Measurements from ENCODE around the gene CITED4.
A peak's percentile ranks its signal among the peaks of the same experiment; 100 is the strongest.

CITED4 gene

DNA sequence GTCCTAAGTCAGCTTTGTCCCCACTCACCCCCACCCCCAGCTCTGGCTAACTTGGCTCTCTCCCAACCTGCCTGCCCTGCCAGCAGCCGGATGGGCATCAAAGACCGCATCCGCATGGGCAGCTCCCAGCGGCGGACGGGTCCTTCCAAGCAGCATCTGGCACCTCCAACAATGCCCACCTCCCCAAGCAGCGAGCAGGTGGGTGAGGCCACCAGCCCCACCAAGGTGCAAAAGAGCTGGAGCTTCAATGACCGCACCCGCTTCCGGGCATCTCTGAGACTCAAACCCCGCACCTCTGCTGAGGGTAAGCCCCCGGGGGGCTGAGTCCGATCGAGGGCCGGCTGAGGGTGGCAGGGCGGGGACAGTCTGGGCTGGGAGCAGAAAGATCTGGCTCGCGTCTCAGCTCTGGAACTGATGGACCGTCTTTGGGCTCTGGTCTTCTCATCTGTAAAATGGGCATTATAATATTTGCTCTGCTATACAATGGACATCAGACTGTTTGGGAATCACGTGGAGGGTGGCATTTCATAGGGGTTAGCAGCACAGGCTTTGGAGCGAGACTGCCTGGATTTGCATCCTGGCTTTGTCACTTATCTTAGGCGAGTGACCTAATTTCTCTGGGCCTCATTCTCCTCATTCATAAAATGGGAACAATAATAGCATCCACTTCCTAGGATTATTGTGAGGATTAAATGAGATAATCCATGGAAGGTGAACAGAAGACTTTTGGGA lies 31.0 kb downstream of the CITED4 start:
- no peak for DNase-seq

GRCh38 chr1:40830419-40830943 lies 31.7 kb downstream of the CITED4 start:
- DNase-seq, result no peak

DNA sequence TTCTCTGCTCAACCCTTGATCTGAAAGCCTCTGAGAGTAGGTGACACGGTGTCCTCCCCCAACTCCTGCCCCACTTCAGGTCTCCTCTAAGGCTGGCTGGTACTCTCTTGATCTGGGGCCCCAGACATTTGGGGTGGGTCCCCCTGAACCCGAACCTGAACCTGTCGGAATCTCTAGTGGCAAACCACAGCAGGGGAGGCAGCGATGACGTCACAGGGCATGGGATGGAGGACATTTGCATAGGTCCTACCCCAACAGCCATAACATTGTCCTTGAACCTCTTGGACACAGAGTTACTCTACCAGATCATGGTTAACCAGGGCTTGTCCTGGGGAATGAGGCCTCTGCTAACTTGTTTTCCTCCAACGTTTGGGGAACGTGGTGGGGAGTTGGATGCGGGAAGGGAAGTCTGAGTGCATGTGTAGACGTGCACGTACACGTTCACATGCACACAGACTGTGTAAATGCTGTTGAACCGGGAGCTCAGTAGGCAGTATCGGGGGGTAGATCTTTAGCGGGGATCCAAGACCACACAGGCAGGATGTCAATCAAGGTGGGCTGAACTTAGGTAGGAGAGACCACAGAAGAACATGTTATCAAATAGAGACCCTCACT lies 32.4 kb downstream of the CITED4 start:
- no peak for DNase-seq

DNA sequence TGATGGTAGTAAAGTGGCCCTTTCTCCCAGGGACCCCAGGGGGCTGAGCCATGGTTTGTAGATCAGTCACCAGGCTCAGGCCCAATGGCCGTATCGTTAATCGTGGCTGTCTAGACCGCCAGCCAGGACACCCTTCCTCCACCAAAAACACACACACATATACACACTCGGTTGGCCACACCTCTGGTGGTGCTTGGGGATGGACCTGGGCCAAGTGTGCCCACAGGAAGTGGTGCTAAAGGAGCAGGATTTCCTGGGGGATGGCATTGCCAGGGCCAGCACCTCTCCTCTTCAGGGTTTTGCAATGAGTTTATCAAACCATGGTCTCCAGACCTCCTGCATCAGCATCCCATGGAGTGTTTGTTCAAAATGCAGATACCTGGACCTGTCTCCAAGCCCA lies 36.2 kb downstream of the CITED4 start:
- DNase-seq, result no peak

DNA sequence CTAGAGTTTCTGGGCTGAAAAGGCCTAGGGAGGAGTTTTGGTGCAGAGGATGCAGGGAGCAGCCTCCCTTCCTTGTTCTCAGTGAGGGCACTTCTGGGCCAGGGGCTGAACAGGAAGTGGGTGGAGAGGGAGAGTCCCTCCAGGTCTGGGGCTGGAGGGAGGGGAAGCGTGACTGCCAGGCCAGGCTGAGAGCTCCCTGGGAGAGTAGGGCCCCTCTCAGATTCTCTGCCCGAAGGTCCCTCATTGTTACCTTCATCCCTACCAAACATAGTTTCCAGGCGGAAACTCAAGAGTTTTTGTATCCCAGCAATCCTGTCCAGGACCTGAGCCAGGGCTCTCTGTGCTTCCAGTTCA lies 36.8 kb downstream of the CITED4 start:
- no peak for DNase-seq

DNA sequence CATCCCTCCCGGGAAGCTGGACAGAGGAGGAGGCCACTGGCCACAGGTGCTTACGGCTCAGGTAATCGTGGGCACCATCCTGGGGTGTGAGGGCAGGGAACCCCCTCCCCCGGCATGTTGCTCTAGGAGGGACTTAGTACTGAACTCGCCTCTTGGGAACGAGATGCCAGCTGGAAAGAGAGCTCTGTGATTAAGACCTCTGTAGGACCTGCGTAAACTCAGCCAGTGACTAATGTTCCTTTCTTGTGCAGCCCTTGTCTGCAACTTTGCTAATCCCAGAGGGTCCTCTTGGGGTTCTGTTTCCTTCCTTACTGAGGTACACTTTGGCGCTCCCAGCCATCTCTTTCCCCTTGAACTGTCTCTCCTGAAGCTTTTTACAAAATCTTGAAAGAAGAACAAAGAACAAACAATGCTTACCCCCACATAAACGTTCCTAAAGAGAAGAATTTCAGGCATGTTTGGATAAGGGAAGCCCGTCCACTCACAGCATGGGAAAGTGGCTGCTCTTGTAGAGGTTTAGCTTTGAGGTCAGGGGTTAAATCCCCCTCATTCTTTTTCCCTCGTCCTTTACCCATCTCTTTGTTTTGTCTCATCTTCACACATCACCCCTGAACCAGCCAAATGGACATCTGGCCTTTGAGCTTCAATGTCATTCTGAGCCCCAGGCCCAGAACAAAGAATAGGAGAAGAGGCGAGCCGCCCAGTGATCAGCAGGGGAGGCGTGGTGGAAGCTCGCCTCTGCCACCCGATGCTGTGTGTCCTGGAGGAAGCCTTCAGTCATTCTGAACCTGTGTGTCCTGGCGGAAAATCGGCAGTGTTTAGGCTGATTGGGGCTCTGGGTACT lies 37.4 kb downstream of the CITED4 start:
- no peak for DNase-seq

DNA sequence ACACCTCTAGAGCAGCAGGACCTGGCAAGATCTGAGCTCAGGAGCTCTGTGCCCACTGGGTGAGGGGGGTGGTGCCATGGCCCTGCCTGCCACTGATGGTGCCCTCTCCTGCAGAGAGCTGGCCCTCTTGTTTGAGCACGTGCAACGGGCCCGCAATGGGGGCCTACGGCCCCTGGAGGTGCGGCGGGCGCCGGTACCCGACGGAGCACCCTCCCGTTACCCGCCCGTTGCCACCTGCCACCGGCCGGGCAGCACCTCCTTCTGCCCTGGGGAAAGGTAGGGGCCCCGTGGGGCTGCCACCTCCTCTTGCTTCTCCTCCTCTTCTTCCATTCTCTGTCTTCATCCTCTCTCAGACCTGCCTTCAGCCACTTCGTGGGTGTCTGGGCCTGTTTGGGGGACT lies 38.2 kb downstream of the CITED4 start:
- DNase-seq, result no peak

DNA sequence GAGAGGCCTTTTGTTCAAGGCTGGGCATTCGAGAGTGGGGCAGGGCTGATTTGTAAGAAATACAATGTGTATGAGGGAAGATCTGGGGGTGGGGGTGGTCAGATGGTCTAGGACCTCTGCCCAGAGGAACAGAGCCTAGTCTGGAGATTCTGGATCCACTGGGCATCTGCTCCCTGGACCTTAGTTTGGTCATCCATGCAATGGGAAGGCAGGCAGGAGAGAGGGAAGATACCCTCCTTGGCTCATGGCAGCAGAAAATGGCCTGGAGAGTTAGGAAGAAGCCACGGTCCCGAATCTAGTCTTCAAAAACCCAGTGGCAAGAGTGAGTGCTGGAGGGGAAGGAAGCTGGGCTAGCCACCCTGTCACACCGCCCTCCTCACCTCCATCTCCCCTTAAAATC lies 38.8 kb downstream of the CITED4 start:
- no peak for DNase-seq

- DNase-seq, result no peak
These were observed 39.3 kb downstream of the CITED4 start for GRCh38 chr1:40822890-40823289.

DNA sequence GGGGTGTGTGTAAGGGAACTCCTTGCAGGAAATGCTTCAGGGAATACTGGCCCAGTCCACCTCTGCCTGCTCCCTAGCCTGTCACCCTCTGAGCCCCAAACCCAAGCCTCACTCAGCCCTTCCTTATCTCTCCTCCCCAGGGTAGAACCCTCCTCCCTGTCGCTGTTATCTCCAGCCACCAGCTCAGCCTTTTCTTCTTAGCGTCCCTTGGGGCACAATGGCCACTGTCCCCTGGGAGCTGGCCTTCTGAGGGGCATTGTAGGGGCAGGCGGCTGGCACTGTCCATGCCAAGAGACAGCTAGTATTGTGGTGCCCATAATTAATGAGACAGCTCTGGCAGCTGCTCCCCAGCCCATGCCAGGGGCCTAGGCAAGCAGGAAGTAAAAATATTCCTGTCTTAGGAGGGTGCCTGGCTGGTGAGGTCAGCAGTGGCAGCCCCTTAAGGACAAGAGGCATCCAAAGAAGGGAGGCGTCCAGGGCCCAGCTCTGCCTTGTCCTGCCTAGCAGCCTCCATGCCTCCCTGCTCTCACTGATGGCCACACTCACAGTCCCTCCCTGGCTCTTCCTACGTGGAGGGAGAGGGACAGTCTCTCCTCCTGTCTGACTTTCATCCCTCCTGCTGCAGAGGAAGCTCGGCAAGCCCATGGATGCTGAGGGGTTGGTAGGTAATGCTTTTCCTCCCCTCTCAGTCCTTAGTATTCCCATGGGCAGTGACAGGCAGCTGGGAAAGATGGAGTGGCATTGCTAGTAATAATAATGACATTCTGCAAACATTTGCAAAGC lies 41.1 kb downstream of the CITED4 start:
- no peak for DNase-seq

- no peak for DNase-seq
These were observed 41.8 kb downstream of the CITED4 start for GRCh38 chr1:40820251-40820797.

DNA sequence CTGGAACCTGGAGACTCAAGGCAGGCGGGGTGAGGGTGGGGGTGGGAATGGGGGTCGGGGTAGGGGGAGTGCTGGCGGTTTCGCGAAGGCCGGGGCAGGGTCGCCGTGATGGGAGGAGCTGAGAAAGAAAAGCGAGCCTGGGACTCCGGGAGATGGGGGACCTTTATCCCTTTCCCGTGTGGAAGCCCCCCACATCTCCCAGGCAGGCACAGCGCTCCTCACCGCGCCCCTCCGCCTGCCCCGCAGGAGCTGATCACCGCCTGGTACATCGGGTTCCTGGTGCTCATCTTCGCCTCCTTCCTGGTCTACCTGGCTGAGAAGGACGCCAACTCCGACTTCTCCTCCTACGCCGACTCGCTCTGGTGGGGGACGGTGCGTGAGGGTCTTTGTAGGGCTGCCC lies 43.1 kb downstream of the CITED4 start:
- DNase-seq, result no peak

DNA sequence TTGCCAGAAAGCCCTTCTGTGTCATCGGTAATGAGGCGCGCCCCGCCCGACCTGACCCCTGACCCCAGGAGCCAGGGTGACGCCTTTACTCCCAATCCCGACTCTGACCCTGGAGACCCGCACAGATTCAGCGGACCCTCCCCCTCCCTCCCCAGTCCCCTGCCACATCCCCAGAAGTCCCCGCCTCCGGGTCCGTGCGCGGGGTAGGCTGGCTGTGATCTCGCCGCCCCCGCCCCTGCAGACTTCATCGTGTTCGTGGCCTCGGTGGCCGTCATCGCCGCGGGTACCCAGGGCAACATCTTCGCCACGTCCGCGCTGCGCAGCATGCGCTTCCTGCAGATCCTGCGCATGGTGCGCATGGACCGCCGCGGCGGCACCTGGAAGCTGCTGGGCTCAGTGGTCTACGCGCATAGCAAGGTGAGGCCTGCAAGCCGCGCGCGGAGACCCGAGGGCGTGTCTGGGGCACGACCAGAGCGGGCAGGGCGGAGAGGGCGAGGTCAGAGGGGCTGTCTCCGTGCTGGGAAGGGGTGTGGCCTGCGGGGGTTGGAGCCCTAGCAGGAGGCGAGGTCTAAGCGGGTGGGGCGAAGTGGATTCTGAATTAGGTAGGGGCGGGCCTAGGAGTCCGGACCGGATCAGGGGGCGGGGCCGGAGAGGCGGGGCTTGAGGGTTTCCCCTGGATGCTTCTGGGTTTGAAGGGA lies 43.8 kb downstream of the CITED4 start:
- DNase-seq, result peak; percentile 86

- no peak for DNase-seq
These were observed 44.3 kb downstream of the CITED4 start for GRCh38 chr1:40817791-40818263.

GRCh38 chr1:40815420-40815819 lies 46.7 kb downstream of the CITED4 start:
- DNase-seq, result no peak
